HG02938 (cell line): ENCODE results near the gene PTPRN.

Source experiments
- ATAC-seq: cut with Tn5 transposase; IDR thresholded peaks from one replicate; pipeline ENCODE4 v1.9.1; 2021; ENCODE audit warnings: mild to moderate bottlenecking, moderate library complexity; ENCODE audit not compliant: unreplicated experiment

The PTPRN gene

GRCh38 chr2:219246559-219246958 is 62.6 kb downstream of the PTPRN start:
- ATAC-seq: no peak

- ATAC-seq: no peak
Observed at GRCh38 chr2:219245899-219246230, 63.3 kb downstream of the PTPRN start.

GRCh38 chr2:219245148-219245898 is 63.9 kb downstream of the PTPRN start, which contains the start of the genes GLB1L and STK16:
Gene GLB1L, minus strand, starts transcription at chr2:219245444. Its CDS starts 1,871 bp downstream, at chr2:219243573.
Gene STK16, plus strand, starts transcription at chr2:219245479. Its CDS starts 521 bp downstream, at chr2:219246000.
- peak; percentile 64 for ATAC-seq

- no peak for ATAC-seq
Observed at GRCh38 chr2:219244789-219245147, 64.4 kb downstream of the PTPRN start.

GRCh38 chr2:219243291-219243761 is 65.9 kb downstream of the PTPRN start:
- no peak for ATAC-seq
